SK-MEL-5 (cell line): Measurements from ENCODE around the gene TALDO1. TPM values are rescaled to one million over a fixed set of nuclear protein-coding genes. Genes with fewer than 3 reads are reported as not detected.

Experiments
- DNase-seq: peaks from one replicate; pipeline ENCODE4 v3.0.0-alpha.2; 2016; ENCODE audit warnings: low read depth, low spot score
- in situ Hi-C: cut with HindIII; loops from 2 replicates; pipeline ENCODE4 v1.10.0; 2016; ENCODE audit warnings: low sequenced_read_pairs, high pct_unique_total_duplicates, low pct_unique_long_range_greater_than_20kb
- polyA plus RNA-seq, 2 experiments: library from polyadenylated mRNA; depleted of rRNA; stranded (reverse); fragments of >200 nt; gene quantifications; 2 replicates each; pipeline ENCODE4 v1.2.3, GENCODE V29; 2015
- total RNA-seq: library from RNA; depleted of rRNA; stranded (reverse); fragments of >200 nt; shearing (Covaris generic); gene quantifications from 2 replicates; pipeline ENCODE4 v1.2.3, GENCODE V29; 2014; rRNA removed

TALDO1 gene
- total RNA-seq: 206 and 219 TPM in 2 replicates
- polyA plus RNA-seq (2015; cell fraction: cytosol; rRNA removed): 202 and 242 TPM in 2 replicates
- polyA plus RNA-seq (2015; cell fraction: nucleus; rRNA removed): 65.8 and 73.8 TPM in 2 replicates

- in situ Hi-C loops: no loop called here
- DNase-seq: peak; percentile 86
Measured at GRCh38 chr11:747158-748006, at the start of gene TALDO1. TSS of gene TALDO1 (plus strand) at chr11:747464. CDS start at chr11:747482, 18 bp downstream.

GRCh38 chr11:697811-698311 is 49.4 kb upstream of the TALDO1 start:
- DNase-seq: no peak
- in situ Hi-C loops: no loop called here

GRCh38 chr11:698493-699115 is 48.7 kb upstream of the TALDO1 start:
- in situ Hi-C loops: no loop called here

GRCh38 chr11:699116-699508 is 48.2 kb upstream of the TALDO1 start:
- in situ Hi-C loops: no loop called here
- no peak for DNase-seq

More at GRCh38 chr11:698493-699115, 48.7 kb upstream of the TALDO1 start:
- DNase-seq: no peak

DNA sequence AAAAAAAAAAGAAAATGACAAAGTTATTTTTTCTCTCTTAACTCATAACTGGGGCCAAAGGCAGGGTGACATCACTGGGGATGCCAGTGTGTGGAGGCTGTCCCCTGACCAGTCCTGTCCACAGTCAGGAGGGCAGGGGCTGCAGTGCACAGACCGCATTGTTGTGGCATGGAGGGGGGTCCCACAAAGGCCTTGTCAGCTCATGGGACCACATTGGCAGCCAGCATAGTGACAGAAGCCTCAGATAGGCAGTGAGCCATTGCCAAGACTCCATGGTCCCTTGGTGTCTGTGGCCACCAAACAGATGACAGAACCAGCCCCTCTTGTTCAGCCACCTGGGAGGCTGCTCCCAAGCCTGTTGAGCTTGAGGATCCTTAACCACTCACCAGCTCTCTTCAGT is 47.5 kb upstream of the TALDO1 start:
- in situ Hi-C loops: no loop called here

GRCh38 chr11:701741-702461 is 45.4 kb upstream of the TALDO1 start:
- no peak for DNase-seq
- in situ Hi-C loops: no loop called here

More for the DNA sequence above, 47.5 kb upstream of the TALDO1 start:
- DNase-seq: no peak

DNA sequence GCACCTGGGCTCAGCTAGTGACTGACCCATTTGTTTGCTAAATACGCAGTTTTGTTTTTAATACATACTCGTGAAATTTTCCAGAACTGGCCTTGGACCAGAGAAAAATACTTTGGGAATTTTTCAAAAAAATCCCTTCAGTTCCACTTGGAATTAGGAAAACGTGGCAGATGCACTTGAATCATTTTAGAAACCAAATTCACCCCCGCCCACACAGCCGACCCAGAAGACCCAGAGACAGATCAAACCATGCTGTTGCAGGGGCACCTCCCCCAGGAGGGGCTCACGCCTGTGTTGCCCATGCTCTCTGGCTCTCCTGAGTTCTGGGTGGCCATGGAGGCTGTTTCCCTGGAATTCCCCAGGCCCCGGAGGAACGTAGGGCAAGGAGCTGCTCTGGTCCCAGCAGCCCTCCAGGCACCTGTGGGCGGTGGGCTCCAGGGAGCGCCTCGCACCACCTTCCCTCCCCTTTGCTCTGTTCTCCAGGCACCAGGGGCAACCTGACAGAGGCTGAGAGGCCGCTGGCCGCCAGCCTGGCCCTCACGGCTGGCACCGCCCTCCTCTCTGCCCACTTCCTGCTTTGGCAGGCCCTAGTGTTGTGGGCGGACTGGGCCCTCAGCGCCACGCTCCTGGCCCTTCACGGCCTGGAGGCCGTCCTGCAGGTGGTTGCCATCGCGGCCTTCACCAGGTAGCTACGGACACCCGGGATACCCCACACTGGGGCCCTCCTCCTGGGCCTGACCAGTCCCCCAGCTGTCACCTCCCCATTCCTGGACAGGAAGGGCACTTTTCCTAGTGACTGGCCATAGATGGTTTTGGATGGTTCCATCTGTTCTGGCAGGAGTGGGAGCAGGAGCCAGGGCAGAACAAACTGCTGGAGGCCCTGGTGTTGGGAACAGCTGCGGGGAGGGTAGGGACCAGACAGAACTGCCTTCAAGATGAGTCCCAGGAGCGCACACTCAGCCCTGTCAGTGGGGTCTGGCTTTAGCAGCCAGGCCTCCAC is 44.5 kb upstream of the TALDO1 start:
- in situ Hi-C loops: no loop called here

DNA sequence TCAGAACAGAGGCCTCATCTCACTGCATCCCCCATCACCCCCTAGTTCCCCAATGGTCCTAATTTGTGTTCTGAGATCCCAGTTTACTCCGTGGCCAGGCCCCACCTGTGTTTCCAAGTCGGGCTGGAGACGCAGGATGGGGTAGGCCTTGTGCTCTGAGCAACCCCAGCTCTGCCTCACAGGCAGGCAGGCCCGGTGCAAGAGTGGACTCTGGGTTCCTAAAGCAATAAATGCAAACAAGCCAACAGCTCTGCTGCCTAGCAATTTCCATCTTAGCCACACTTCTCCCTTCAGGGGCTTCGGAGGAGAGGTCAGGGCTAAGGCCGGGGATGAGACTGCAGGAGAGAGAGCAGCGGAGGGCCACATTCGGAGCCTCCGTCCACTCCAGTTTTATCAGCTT is 43.8 kb upstream of the TALDO1 start:
- DNase-seq: no peak
- in situ Hi-C loops: no loop called here

More for the DNA sequence above, 44.5 kb upstream of the TALDO1 start:
- peak; percentile 49 for DNase-seq

GRCh38 chr11:704228-704674 is 43.0 kb upstream of the TALDO1 start:
- in situ Hi-C loops: no loop called here
- no peak for DNase-seq

DNA sequence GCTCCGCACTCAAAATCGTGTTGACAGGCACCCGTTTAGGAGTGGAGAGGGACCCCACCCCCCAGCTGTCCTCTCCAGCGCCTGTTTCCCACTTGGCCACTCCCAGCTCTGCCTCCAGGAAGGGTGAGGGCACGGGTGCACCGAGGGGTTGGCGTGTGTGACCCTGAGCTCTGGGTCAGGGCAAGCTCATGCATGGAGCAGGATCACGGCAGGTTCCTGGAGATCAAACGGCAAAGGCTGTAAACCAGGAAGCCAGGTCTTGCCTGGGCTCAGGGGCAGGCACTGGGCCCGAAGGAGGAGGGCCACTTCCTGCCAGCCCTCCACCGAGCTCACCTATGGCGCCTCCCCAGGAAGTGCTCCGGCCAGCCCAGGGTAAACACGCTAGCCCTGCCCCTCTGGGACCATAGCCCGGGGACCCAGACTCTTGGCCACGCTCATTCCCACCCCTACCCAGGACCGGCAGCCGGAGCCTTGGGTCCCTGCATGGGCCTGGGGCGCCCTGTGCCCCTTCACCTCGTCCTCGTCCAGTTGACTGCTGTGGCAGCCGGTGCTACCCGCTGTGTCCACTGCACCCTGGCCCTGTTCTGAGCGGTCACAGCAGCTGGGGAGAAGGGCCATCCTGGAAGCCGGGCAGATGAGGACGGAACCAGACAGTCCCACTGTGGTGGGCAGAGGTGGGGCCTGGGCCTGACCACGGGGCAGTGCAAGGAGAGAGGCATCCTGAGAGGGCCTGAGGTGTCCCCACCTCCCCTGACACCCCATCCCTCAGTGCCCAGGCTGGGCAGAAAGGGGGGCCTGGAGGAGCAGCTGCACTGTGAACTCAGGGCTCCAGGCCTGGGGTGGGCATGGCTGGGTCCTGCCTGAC is 42.3 kb upstream of the TALDO1 start:
- DNase-seq: no peak
- in situ Hi-C loops: no loop called here

DNA sequence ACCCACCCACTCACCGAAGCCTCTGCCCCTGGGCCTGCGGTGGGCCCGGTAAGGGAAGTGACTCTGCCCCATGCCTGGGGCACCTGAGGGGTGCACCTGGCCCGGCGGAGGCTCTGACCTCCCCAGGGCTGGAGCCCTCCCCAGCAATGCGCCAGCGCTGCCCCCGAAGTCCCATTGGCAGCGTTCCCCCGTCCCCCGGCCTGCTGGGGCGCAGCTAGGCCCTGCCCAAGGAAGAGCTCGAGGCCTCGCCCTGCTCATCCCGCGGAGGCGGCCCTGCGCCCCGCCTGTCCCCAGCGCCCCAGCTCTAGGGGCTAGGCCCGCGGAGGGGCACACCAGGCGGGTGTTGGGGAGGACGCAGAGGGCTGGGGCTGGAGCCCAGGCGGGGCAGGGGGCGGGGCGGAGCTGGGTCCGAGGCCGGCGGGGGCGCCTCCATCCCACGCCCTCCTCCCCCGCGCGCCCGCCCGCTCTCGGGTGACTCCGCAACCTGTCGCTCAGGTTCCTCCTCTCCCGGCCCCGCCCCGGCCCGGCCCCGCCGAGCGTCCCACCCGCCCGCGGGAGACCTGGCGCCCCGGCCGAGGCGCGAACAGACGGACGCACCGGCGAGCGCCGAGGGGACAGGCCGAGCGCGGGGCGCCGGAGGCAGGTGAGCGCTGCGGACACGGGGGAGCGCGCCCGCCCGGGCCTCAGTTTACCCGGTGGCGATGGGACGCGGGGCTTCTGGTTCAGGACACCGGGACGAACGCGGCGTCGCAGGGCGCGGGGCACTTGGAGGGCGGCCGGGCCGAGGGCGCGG is 41.4 kb upstream of the TALDO1 start, which contains the start of gene EPS8L2:
Gene EPS8L2 (plus strand): TSS at position 586 of the 793 bp plus-strand sequence. CDS start 3,177 bp downstream, outside the sequence.
- in situ Hi-C loops: no loop called here
- DNase-seq: no peak

DNA sequence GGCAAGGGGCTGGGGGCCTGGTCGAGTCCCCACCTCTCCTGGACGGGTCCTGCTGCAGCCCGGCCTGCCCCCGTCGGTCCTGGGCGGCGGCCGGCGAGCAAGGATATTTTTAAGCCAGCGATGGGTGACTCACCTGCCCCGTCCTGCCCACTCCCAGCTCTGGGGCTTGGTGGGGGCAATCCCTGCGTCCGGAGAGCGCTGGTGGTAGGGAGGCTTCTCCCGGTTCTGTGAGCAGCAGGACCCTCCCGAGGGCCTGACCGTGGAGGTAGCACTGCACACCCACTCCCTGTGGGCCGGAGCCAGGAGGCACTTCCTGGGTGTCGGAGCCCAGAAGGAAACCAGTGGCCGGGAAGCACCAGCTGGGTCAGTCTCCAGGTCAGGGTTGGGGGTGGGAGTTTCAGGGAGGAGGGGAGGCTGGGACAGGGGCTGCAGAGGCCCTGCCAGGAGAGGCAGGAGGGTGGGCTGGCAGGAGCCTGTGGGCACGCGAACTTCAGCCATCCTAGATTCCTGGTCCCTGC is 40.8 kb upstream of the TALDO1 start:
- DNase-seq: no peak
- in situ Hi-C loops: no loop called here

- in situ Hi-C loops: no loop called here
- DNase-seq: no peak
Measured at GRCh38 chr11:706957-707816, 40.1 kb upstream of the TALDO1 start.

- in situ Hi-C loops: no loop called here
- DNase-seq: no peak
Measured at GRCh38 chr11:707817-708420, 39.3 kb upstream of the TALDO1 start.
